ENCODE data around the gene FAM131B. TPM values are rescaled to one million over a fixed set of nuclear protein-coding genes. Genes with fewer than 3 reads are reported as not detected.

Gene FAM131B
- total and polyA plus RNA-seq, 9 of the 15 experiments (the other 6 are each of a cell fraction or from before 2014, with no cell fraction given): 0.03 to 0.04 TPM; not detected in 7

GRCh38 chr7:143369678-143370651 lies 7.5 kb upstream of the FAM131B start (continued):
- peak; percentile 84; the same call in 1 of the 2 replicates for TF ChIP-seq MTF1 (CRISPR knock-in tag; IDR thresholded peaks at IDR 0.05; ENCODE audit: borderline replicate concordance)
- TF ChIP-seq ZNF780A (CRISPR knock-in tag; IDR thresholded peaks at IDR 0.05): peak; percentile 92
- no peak for TF ChIP-seq CBX2 (IDR thresholded peaks at IDR 0.05; ENCODE audit: insufficient read depth, low read length, poor library complexity, severe bottlenecking)
- TF ChIP-seq POLR3G (IDR thresholded peaks at IDR 0.05; ENCODE audit: extremely low read depth, insufficient read length, insufficient replicate concordance): no peak
- 0 out of 2 replicates have a peak, but pooled peaks have one; percentile 6 for TF ChIP-seq MBD1 (CRISPR knock-in tag; IDR thresholded peaks at IDR 0.05)
- no peak for TF ChIP-seq SFPQ (IDR thresholded peaks at IDR 0.05; ENCODE audit: low read depth, low read length)
- TF ChIP-seq CAMTA2 (CRISPR knock-in tag; conservative IDR thresholded peaks at IDR 0.05): peak; percentile 94
- TF ChIP-seq HDAC1 (IDR thresholded peaks at IDR 0.05): no peak
- no peak for TF ChIP-seq NCOA1 (IDR thresholded peaks at IDR 0.05; ENCODE audit: low read depth)
- TF ChIP-seq ETV6 (IDR thresholded peaks at IDR 0.05; ENCODE audit: borderline replicate concordance in 1 of 2, low read depth in 2 of 2, low read length in 1 of 2): no peak
- TF ChIP-seq ETV6 (CRISPR knock-in tag; IDR thresholded peaks at IDR 0.05; ENCODE audit: borderline replicate concordance): no peak
- TF ChIP-seq HNRNPLL (IDR thresholded peaks at IDR 0.05; ENCODE audit: low read depth, low read length, poor library complexity, severe bottlenecking): no peak
- no peak for TF ChIP-seq SREBF1 (IDR thresholded peaks at IDR 0.05; ENCODE audit: borderline replicate concordance, low read depth, low read length)
- TF ChIP-seq ZBTB5 (IDR thresholded peaks at IDR 0.05): no peak
- no peak for TF ChIP-seq POLR2H (tag; IDR thresholded peaks at IDR 0.05; ENCODE audit: low read depth)
